Fibroblast of gingiva (primary cell): ENCODE data around the gene ATG5.

Experiments used
- DNase-seq: peaks from one replicate; pipeline ENCODE4 v3.0.0-alpha.2; 2011; ENCODE audit warnings: low read depth

The ATG5 gene

GRCh38 chr6:106325336-106326178, at the start of gene ATG5:
TSS of gene ATG5 (minus strand) at chr6:106325760. CDS start at chr6:106316208, 9,552 bp downstream.
- DNase-seq: peak; percentile 99

GRCh38 chr6:106373502-106374239, 48.1 kb upstream of the ATG5 start:
- DNase-seq: no peak

- no peak for DNase-seq
These were observed 47.4 kb upstream of the ATG5 start for GRCh38 chr6:106372838-106373501.

GRCh38 chr6:106370639-106371038, 45.1 kb upstream of the ATG5 start:
- DNase-seq: no peak

GRCh38 chr6:106369739-106370138, 44.2 kb upstream of the ATG5 start:
- no peak for DNase-seq

GRCh38 chr6:106363401-106364138, 38.0 kb upstream of the ATG5 start:
- DNase-seq: no peak

- no peak for DNase-seq
These were observed 35.5 kb upstream of the ATG5 start for GRCh38 chr6:106360989-106361430.

GRCh38 chr6:106360410-106360988, 34.9 kb upstream of the ATG5 start, which contains the start of gene CRYBG1:
TSS of gene CRYBG1 (plus strand) at chr6:106360717. CDS start at chr6:106360909, 192 bp downstream.
- DNase-seq: no peak

- no peak for DNase-seq
These were observed 34.4 kb upstream of the ATG5 start for GRCh38 chr6:106359959-106360409.

GRCh38 chr6:106356378-106356777, 30.8 kb upstream of the ATG5 start:
- no peak for DNase-seq

GRCh38 chr6:106347219-106347618, 21.7 kb upstream of the ATG5 start:
- no peak for DNase-seq

- peak; percentile 51 for DNase-seq
These were observed 13.9 kb upstream of the ATG5 start for GRCh38 chr6:106339334-106340029.

- DNase-seq: peak; percentile 36
These were observed 9.3 kb upstream of the ATG5 start for GRCh38 chr6:106334646-106335448.

- no peak for DNase-seq
These were observed 729 bp downstream of the ATG5 start for GRCh38 chr6:106324726-106325335.

GRCh38 chr6:106321940-106322339, 3.6 kb downstream of the ATG5 start:
- no peak for DNase-seq

- DNase-seq: no peak
These were observed 6.7 kb downstream of the ATG5 start for GRCh38 chr6:106318851-106319250.

- no peak for DNase-seq
These were observed 7.5 kb downstream of the ATG5 start for GRCh38 chr6:106318061-106318460.

- no peak for DNase-seq
These were observed 9.2 kb downstream of the ATG5 start for GRCh38 chr6:106316375-106316766.

- no peak for DNase-seq
These were observed 9.7 kb downstream of the ATG5 start for GRCh38 chr6:106315765-106316374.
